H9 (cell line): ENCODE data around the gene METTL3. TPM values are rescaled to one million over a fixed set of nuclear protein-coding genes. Genes with fewer than 3 reads are reported as not detected.

Experiments
- DNase-seq: peaks from one replicate; pipeline ENCODE4 v3.0.0-alpha.2; 2017
- H2AFZ ChIP-seq: one replicate; pipeline ENCODE4 v1.6.1; 2013; ENCODE audit warnings: mild to moderate bottlenecking, low read length, control low read depth, moderate library complexity
- H2AK5ac ChIP-seq: 2 replicates; pipeline ENCODE4 v1.6.1; 2013; ENCODE audit warnings: low read length, control low read depth, mixed read lengths; ENCODE audit not compliant: insufficient read length
- H2BK120ac ChIP-seq: one replicate; pipeline ENCODE4 v1.6.1; 2013; ENCODE audit warnings: low read depth, mild to moderate bottlenecking, low read length, control low read depth, inconsistent platforms; ENCODE audit not compliant: poor library complexity, severe bottlenecking
- H2BK12ac ChIP-seq: 2 replicates; pipeline ENCODE4 v1.6.1; 2013; ENCODE audit warnings: low read length, control low read depth, mixed read lengths, low read depth; ENCODE audit not compliant: insufficient read length
- H2BK15ac ChIP-seq: 2 replicates; pipeline ENCODE4 v1.6.1; 2013; ENCODE audit warnings: low read depth, low read length, control low read depth
- H2BK20ac ChIP-seq: one replicate; pipeline ENCODE4 v1.6.1; 2013; ENCODE audit warnings: low read depth, mild to moderate bottlenecking, low read length, control low read depth, inconsistent platforms; ENCODE audit not compliant: poor library complexity, severe bottlenecking
- H2BK5ac ChIP-seq: 2 replicates; pipeline ENCODE4 v1.6.1; 2013; ENCODE audit warnings: low read length, control low read depth, mixed read lengths; ENCODE audit not compliant: insufficient read length
- H3K14ac ChIP-seq: 2 replicates; pipeline ENCODE4 v1.6.1; 2013; ENCODE audit warnings: low read length, control low read depth; ENCODE audit not compliant: insufficient read depth
- H3K18ac ChIP-seq: 2 replicates; pipeline ENCODE4 v1.6.1; 2013; ENCODE audit warnings: low read depth, mild to moderate bottlenecking, mixed read lengths, low read length, control low read depth; ENCODE audit not compliant: insufficient read length
- H3K23ac ChIP-seq: 2 replicates; pipeline ENCODE4 v1.6.1; 2013; ENCODE audit warnings: low read length, control low read depth, mixed read lengths, low read depth; ENCODE audit not compliant: insufficient read length
- H3K23me2 ChIP-seq: 2 replicates; pipeline ENCODE4 v1.6.1; 2013; ENCODE audit warnings: low read depth, mild to moderate bottlenecking, mixed read lengths, low read length, control low read depth; ENCODE audit not compliant: insufficient read length, poor library complexity, severe bottlenecking
- H3K27ac ChIP-seq: 2 replicates; pipeline ENCODE4 v1.5.1; 2013; ENCODE audit warnings: low read length, control low read depth, mixed read lengths, low read depth; ENCODE audit not compliant: insufficient read length
- H3K27me3 ChIP-seq: 2 replicates; pipeline ENCODE4 v1.6.1; 2013; ENCODE audit warnings: low read length, control low read depth, inconsistent platforms; ENCODE audit not compliant: insufficient read depth
- H3K4ac ChIP-seq: 2 replicates; pipeline ENCODE4 v1.6.1; 2013; ENCODE audit warnings: low read depth, mild to moderate bottlenecking, control low read depth, inconsistent platforms, low read length, moderate library complexity
- H3K4me1 ChIP-seq: 2 replicates; pipeline ENCODE4 v1.6.1; 2013; ENCODE audit warnings: low read length, control low read depth, inconsistent platforms; ENCODE audit not compliant: insufficient read depth
- H3K4me2 ChIP-seq: 2 replicates; pipeline ENCODE4 v1.6.1; 2013; ENCODE audit warnings: low read length, control low read depth, mixed read lengths; ENCODE audit not compliant: insufficient read length, insufficient read depth
- H3K56ac ChIP-seq: 2 replicates; pipeline ENCODE4 v1.6.1; 2013; ENCODE audit warnings: low read depth, mild to moderate bottlenecking, mixed read lengths, low read length, control low read depth; ENCODE audit not compliant: insufficient read length
- H3K79me1 ChIP-seq: 2 replicates; pipeline ENCODE4 v1.6.1; 2013; ENCODE audit warnings: low read depth, mild to moderate bottlenecking, moderate library complexity, low read length, control low read depth, inconsistent platforms; ENCODE audit not compliant: insufficient read depth, poor library complexity, severe bottlenecking
- H3K79me2 ChIP-seq: 2 replicates; pipeline ENCODE4 v1.6.1; 2013; ENCODE audit warnings: low read length, control low read depth, inconsistent platforms; ENCODE audit not compliant: insufficient read depth
- H3K9ac ChIP-seq: 2 replicates; pipeline ENCODE4 v1.6.1; 2013; ENCODE audit warnings: low read length, control low read depth, mixed read lengths; ENCODE audit not compliant: insufficient read length; ENCODE audit errors: extremely low read depth
- H3K9me3 ChIP-seq: one replicate; pipeline ENCODE4 v1.6.1; 2013; ENCODE audit warnings: low read depth, low read length, inconsistent platforms; ENCODE audit not compliant: control insufficient read depth
- H3T11ph ChIP-seq: one replicate; pipeline ENCODE4 v1.6.1; 2013; ENCODE audit warnings: mild to moderate bottlenecking, low read length, control low read depth, inconsistent platforms
- H4K20me1 ChIP-seq: one replicate; pipeline ENCODE4 v1.6.1; 2013; ENCODE audit not compliant: control insufficient read depth, insufficient read length, insufficient read depth
- H4K5ac ChIP-seq: 2 replicates; pipeline ENCODE4 v1.6.1; 2013; ENCODE audit warnings: low read depth, mild to moderate bottlenecking, mixed read lengths, low read length, control low read depth; ENCODE audit not compliant: insufficient read length
- H4K8ac ChIP-seq: replicated peaks from 2 replicates; pipeline ENCODE4 v1.6.1; 2013; ENCODE audit warnings: low read length, control low read depth, mixed read lengths, low read depth; ENCODE audit not compliant: insufficient read length
- H4K91ac ChIP-seq: 2 replicates; pipeline ENCODE4 v1.6.1; 2013; ENCODE audit warnings: low read depth, mild to moderate bottlenecking, moderate library complexity, mixed read lengths, low read length, control low read depth; ENCODE audit not compliant: insufficient read length
- H3K27ac Mint-ChIP-seq, 3 experiments: 2 replicates in 2 of 3; 3 replicates in 1 of 3; pipeline ENCODE4 v1.8.0; 2020 to 2021; ENCODE audit warnings: mixed read lengths in 3 of 3, mild to moderate bottlenecking in 1 of 3, moderate library complexity in 1 of 3
- H3K27me3 Mint-ChIP-seq: 2 replicates; pipeline ENCODE4 v1.8.0; 2021; ENCODE audit warnings: low read depth, mild to moderate bottlenecking, moderate library complexity, mixed read lengths
- H3K36me3 Mint-ChIP-seq, 3 experiments: 2 replicates in 2 of 3; 3 replicates in 1 of 3; pipeline ENCODE4 v1.8.0; 2020 to 2021; ENCODE audit warnings: low read depth in 3 of 3, mixed read lengths in 3 of 3; ENCODE audit not compliant: insufficient read depth in 1 of 3
- H3K4me1 Mint-ChIP-seq, 2 experiments: 2 replicates each; pipeline ENCODE4 v1.8.0; 2020; ENCODE audit warnings: mixed read lengths in 2 of 2
- H3K4me3 Mint-ChIP-seq, 2 experiments: 2 replicates in 1 of 2; 3 replicates in 1 of 2; pipeline ENCODE4 v1.8.0; 2020 to 2021; ENCODE audit warnings: mild to moderate bottlenecking in 2 of 2, mixed read lengths in 2 of 2, moderate library complexity in 1 of 2
- H3K9me3 Mint-ChIP-seq, 2 experiments: 2 replicates in 1 of 2; 3 replicates in 1 of 2; pipeline ENCODE4 v1.8.0; 2020; ENCODE audit warnings: mild to moderate bottlenecking in 2 of 2, mixed read lengths in 2 of 2, moderate library complexity in 1 of 2
- WGBS: extraction: QIAGEN DNeasy Blood & Tissue Kit; methylation state at CpG from one replicate; pipeline ENCODE4 v1.1.7; 2013; ENCODE audit warnings: missing lambda C conversion rate, low lambda C conversion rate, mixed read lengths; ENCODE audit not compliant: insufficient read length; ENCODE audit errors: extremely low coverage; 5-methylcytosine and 5-hydroxymethylcytosine counted together
- total RNA-seq: library from RNA; stranded (reverse); gene quantifications from 2 replicates; pipeline ENCODE4 v1.2.1, GENCODE V29; 2021
- TF ChIP-seq, protein P1 (sequence below): fragments of 200-600 bp; sonication (generic); conservative IDR thresholded peaks from 3 replicates; pipeline ENCODE4 v1.8.0; 2021; ENCODE audit warnings: antibody characterized with exemption, mild to moderate bottlenecking

METTL3 gene
- total RNA-seq, 1 experiment from 2014 or later: 84.1 TPM

DNA sequence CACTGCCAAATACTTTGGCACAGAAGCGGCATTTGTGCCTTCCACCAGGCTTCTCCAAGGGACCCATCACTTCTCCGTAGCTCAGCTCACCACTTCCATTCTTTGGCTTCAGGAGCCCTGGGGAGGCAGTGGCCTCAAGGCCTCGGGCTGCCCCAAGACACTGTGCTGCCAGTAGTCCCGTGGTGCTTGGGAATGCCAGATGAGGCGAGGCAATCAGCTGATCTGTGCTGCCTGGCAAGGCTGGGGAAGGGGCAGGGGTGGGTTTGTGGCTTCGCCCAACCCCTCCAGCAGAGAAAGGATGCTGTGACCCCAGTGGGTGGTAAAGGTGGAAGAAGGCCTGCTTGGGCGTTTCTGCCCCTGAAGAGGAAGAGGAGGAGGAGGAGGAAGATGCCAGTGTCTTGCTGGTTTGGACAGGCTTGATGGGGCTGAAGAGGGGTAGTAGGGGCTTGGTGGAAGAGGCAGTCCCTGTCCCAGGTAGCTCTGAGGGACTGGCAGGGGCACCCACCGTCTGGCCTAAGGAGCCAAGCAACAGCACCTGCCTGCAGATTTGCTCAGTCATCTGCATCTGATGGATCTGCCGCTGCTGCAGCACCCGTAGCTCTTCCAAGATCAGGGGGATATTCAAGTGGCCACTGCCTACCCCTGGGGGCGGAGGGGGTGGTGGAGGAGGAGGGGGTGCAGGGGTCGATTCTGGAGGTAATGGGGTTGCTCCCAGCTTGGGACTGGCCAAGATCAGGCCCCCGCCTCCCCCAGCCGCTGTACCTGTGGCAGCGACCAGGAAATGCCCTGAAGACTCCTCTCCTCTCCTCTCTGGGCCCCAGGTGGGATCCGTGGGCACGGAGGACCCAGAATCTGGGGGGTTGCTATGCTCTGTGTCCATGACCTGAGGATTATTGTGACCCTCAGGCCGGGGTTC is 13.7 kb upstream of the METTL3 start:
- H3K36me3 Mint-ChIP-seq: peaks cover 47 to 74% (median 59%) of the 10 kb centered on the region in 3 experiments
- no peak overlapping the region for H4K8ac ChIP-seq
- no peak overlapping the region for H3T11ph ChIP-seq
- H2BK15ac ChIP-seq: no peak overlapping the region
- peaks cover 11% of the 10 kb centered on the region; the same call in 1 of the 2 replicates for H3K79me2 ChIP-seq
- peak overlapping the region; percentile 83 to 86 for H3K4me3 Mint-ChIP-seq
- peak overlapping the region; percentile 97 to 100 (median 99) for H3K27ac Mint-ChIP-seq
- no peak overlapping the region for H3K18ac ChIP-seq
- no peak for DNase-seq
- no peak overlapping the region for H4K91ac ChIP-seq
- no peak overlapping the region for H2BK5ac ChIP-seq
- H2BK120ac ChIP-seq: no peak overlapping the region
- H4K20me1 ChIP-seq: no peaks in the 10 kb centered on the region
- peaks cover 18% of the 10 kb centered on the region; the same call in 1 of the 2 replicates for H3K4me1 ChIP-seq
- H3K4me1 Mint-ChIP-seq: peaks cover 75 to 77% of the 10 kb centered on the region in 2 experiments
- H3K27me3 Mint-ChIP-seq: no peaks in the 10 kb centered on the region
- no peaks in the 10 kb centered on the region for H3K27me3 ChIP-seq
- H3K79me1 ChIP-seq: peaks cover 15% of the 10 kb centered on the region
- peaks cover 8% of the 10 kb centered on the region for H3K23me2 ChIP-seq
- H3K4me2 ChIP-seq: peak overlapping the region; percentile 65
- H3K4ac ChIP-seq: no peak overlapping the region
- peak overlapping the region; percentile 54 for H3K9ac ChIP-seq
- H3K56ac ChIP-seq: no peak overlapping the region
- WGBS: no CpG with 5 or more reads among the region's 18 CpGs
- H3K27ac ChIP-seq: no peak overlapping the region
- no peak overlapping the region for H2BK12ac ChIP-seq
- H3K14ac ChIP-seq: no peak overlapping the region; the same call in 1 of the 2 replicates
- no peaks in the 10 kb centered on the region for H3K9me3 Mint-ChIP-seq
- H3K23ac ChIP-seq: no peak overlapping the region
- no peak overlapping the region for H4K5ac ChIP-seq
- TF ChIP-seq, protein P1, sequence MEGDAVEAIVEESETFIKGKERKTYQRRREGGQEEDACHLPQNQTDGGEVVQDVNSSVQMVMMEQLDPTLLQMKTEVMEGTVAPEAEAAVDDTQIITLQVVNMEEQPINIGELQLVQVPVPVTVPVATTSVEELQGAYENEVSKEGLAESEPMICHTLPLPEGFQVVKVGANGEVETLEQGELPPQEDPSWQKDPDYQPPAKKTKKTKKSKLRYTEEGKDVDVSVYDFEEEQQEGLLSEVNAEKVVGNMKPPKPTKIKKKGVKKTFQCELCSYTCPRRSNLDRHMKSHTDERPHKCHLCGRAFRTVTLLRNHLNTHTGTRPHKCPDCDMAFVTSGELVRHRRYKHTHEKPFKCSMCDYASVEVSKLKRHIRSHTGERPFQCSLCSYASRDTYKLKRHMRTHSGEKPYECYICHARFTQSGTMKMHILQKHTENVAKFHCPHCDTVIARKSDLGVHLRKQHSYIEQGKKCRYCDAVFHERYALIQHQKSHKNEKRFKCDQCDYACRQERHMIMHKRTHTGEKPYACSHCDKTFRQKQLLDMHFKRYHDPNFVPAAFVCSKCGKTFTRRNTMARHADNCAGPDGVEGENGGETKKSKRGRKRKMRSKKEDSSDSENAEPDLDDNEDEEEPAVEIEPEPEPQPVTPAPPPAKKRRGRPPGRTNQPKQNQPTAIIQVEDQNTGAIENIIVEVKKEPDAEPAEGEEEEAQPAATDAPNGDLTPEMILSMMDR: no peak
- no peak overlapping the region for H2AK5ac ChIP-seq
- H2BK20ac ChIP-seq: no peak overlapping the region
- no peak overlapping the region for H2AFZ ChIP-seq
- H3K9me3 ChIP-seq: no peaks in the 10 kb centered on the region
